Measurements from ENCODE around the gene RNF144B.

- TF ChIP-seq SREBF2 (IDR thresholded peaks at IDR 0.05): no peak
- no peak for TF ChIP-seq RCOR1 (IDR thresholded peaks at IDR 0.05; ENCODE audit: low read depth, low read length)
- TF ChIP-seq CTCF (IDR thresholded peaks at IDR 0.05): no peak
- no peak for TF ChIP-seq POLR2A (IDR thresholded peaks at IDR 0.05; ENCODE audit: low read length)
- TF ChIP-seq RFX5 (IDR thresholded peaks at IDR 0.05): no peak
- TF ChIP-seq MYC (IDR thresholded peaks at IDR 0.05; ENCODE audit: borderline replicate concordance, low read length): no peak
- no peak for TF ChIP-seq ELK1 (IDR thresholded peaks at IDR 0.05; ENCODE audit: low read depth, low read length)
Measured at GRCh38 chr6:18467741-18468502, 80.8 kb downstream of the RNF144B start.
